Cerebellar nuclear complex (tissue), 1 donor: ENCODE data around the gene SEC11A.
"Not testable (repeated sequence)": the region's sequence is repeated elsewhere in the genome, so short reads cannot be mapped to it uniquely, and the experiment has no call there.

Experiments
- DNase-seq, 2 experiments: peaks; one replicate each; lab custom pipeline; 2025; lab: John Stamatoyannopoulos, UW

Gene SEC11A

GRCh38 chr15:84737005-84737404 is 21.1 kb upstream of the SEC11A start:
- no peak for DNase-seq

- DNase-seq = no peak
Measured at GRCh38 chr15:84736375-84736774, 20.4 kb upstream of the SEC11A start.

GRCh38 chr15:84735480-84736061 is 19.6 kb upstream of the SEC11A start:
- not testable (repeated sequence) for DNase-seq

GRCh38 chr15:84734794-84735479 is 19.0 kb upstream of the SEC11A start:
- DNase-seq = no peak

GRCh38 chr15:84731774-84732173 is 15.8 kb upstream of the SEC11A start:
- DNase-seq = no peak

GRCh38 chr15:84727429-84727828 is 11.5 kb upstream of the SEC11A start:
- DNase-seq = no peak

- DNase-seq = no peak
Measured at GRCh38 chr15:84725001-84725491, 9.1 kb upstream of the SEC11A start.

- DNase-seq = no peak
Measured at GRCh38 chr15:84722628-84723027, 6.7 kb upstream of the SEC11A start.

- no peak for DNase-seq
Measured at GRCh38 chr15:84721371-84721770, 5.4 kb upstream of the SEC11A start.

GRCh38 chr15:84715441-84716035 is 401 bp downstream of the SEC11A start:
- no peak for DNase-seq

- DNase-seq = no peak
Measured at GRCh38 chr15:84714821-84715220, 1.1 kb downstream of the SEC11A start.

- DNase-seq = no peak
Measured at GRCh38 chr15:84714372-84714771, 1.6 kb downstream of the SEC11A start.

GRCh38 chr15:84703808-84704207 is 12.1 kb downstream of the SEC11A start:
- DNase-seq = no peak

GRCh38 chr15:84702961-84703482 is 12.9 kb downstream of the SEC11A start:
- no peak for DNase-seq

- no peak for DNase-seq
Measured at GRCh38 chr15:84699538-84700191, 16.3 kb downstream of the SEC11A start.

GRCh38 chr15:84697236-84697990 is 18.5 kb downstream of the SEC11A start:
- no peak for DNase-seq

- DNase-seq = no peak
Measured at GRCh38 chr15:84696757-84697156, 19.2 kb downstream of the SEC11A start.

- DNase-seq = no peak
Measured at GRCh38 chr15:84690342-84690741, 25.6 kb downstream of the SEC11A start.

GRCh38 chr15:84689858-84690257 is 26.1 kb downstream of the SEC11A start:
- no peak for DNase-seq

GRCh38 chr15:84686446-84686845 is 29.5 kb downstream of the SEC11A start:
- DNase-seq = not testable (repeated sequence)

- no peak for DNase-seq
Measured at GRCh38 chr15:84685304-84685703, 30.6 kb downstream of the SEC11A start.

- no peak for DNase-seq
Measured at GRCh38 chr15:84684092-84684491, 31.8 kb downstream of the SEC11A start.
